HG03575 (cell line): ENCODE results near the gene MYT1.

Experiments
- ATAC-seq: cut with Tn5 transposase; IDR thresholded peaks from one replicate; pipeline ENCODE4 v1.9.1; 2021; ENCODE audit not compliant: unreplicated experiment, insufficient number of reproducible peaks, low FRiP score; ENCODE audit errors: extremely low read depth

MYT1 gene

GRCh38 chr20:64247970-64248841 lies 84.0 kb downstream of the MYT1 start:
- no peak for ATAC-seq

GRCh38 chr20:64250027-64250426 lies 85.8 kb downstream of the MYT1 start:
- no peak for ATAC-seq

- no peak for ATAC-seq
These were observed 88.7 kb downstream of the MYT1 start for GRCh38 chr20:64253000-64253383.

- ATAC-seq, result no peak
These were observed 89.2 kb downstream of the MYT1 start for GRCh38 chr20:64253443-64253842.

- ATAC-seq, result no peak
These were observed 89.9 kb downstream of the MYT1 start for GRCh38 chr20:64254156-64254555.

GRCh38 chr20:64254571-64255360 lies 90.5 kb downstream of the MYT1 start:
- ATAC-seq, result no peak

- ATAC-seq, result no peak
These were observed 91.4 kb downstream of the MYT1 start, which contains the start of gene PCMTD2 for GRCh38 chr20:64255361-64256281. Gene PCMTD2 (plus strand): TSS chr20:64255748. CDS start chr20:64259966, 4,218 bp downstream.

GRCh38 chr20:64256282-64256935 lies 92.2 kb downstream of the MYT1 start:
- ATAC-seq, result no peak

- ATAC-seq, result no peak
These were observed 93.0 kb downstream of the MYT1 start for GRCh38 chr20:64257107-64257757.

- ATAC-seq, result no peak
These were observed 94.0 kb downstream of the MYT1 start for GRCh38 chr20:64258071-64258823.

- ATAC-seq, result no peak
These were observed 96.0 kb downstream of the MYT1 start for GRCh38 chr20:64260239-64260638.

- ATAC-seq, result no peak
These were observed 96.9 kb downstream of the MYT1 start for GRCh38 chr20:64261138-64261537.

- ATAC-seq, result no peak
These were observed 99.8 kb downstream of the MYT1 start for GRCh38 chr20:64264091-64264490.

- ATAC-seq, result no peak
These were observed 100.9 kb downstream of the MYT1 start for GRCh38 chr20:64265201-64265600.

GRCh38 chr20:64266988-64267387 lies 102.7 kb downstream of the MYT1 start:
- no peak for ATAC-seq

- ATAC-seq, result no peak
These were observed 103.9 kb downstream of the MYT1 start for GRCh38 chr20:64268174-64268573.

- ATAC-seq, result no peak
These were observed 105.6 kb downstream of the MYT1 start for GRCh38 chr20:64269604-64270411.
